Measurements from ENCODE around the gene CCDC197.

The CCDC197 gene

DNA sequence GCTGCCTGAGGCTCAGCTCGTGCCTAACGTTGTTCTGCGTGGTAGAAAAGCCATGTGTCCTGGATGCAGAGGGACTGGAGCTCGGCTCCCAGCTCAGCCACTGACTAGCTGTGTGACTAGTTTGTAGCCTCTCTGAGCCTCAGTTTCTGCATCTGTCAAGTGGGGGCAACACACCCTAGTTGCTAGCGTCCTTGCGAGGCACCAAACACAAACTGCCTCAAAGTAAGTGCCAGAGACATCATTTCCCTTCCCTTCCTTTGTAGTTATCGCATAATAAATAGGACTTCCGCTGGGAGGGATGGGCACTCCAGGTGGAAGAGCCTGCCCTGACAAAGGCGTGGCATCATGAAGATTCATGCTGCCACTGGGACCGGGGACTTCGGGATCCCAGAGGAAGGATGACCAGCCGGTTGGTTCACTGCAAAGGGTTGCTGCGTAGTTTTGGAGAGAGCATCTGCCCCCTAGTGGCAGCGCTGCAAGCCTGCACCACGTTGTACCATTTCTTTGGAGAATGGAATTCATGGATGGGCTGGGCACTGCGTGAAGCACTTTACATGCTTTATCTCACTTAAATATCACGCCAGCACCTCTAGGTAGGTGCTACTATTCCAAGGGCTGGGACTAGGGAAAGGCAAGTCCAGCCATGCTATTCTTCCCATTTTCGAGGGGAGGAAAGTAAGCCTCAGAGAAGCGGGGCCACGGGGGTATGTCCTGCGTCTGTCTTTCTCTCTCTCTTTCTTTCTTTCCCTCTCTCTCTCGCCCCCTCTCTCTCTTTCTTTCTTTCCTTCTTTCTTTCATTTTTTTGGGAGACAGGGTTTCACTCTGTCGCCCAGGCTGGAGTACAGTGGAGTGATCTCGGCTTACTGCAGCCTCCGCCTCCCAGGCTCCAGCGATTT is 4.6 kb downstream of the CCDC197 start:
- DNase-seq, result peak; percentile 64 to 67

DNA sequence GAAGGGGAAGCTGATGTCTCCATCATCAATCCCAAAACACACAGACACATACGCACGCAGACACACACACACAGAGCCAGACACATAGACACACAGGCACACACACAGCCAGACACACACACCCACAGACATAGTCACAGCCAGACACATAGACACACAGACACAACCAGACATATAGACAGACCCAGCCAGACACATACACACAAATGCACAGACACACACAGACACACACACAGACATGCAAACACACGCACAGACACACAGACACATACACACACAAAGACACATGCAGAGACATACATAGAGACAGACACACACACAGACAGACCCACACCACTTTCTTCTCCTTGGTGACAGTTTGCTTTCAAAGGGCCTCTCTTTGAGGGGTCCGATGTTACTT is 6.3 kb downstream of the CCDC197 start:
- DNase-seq, result no peak

DNA sequence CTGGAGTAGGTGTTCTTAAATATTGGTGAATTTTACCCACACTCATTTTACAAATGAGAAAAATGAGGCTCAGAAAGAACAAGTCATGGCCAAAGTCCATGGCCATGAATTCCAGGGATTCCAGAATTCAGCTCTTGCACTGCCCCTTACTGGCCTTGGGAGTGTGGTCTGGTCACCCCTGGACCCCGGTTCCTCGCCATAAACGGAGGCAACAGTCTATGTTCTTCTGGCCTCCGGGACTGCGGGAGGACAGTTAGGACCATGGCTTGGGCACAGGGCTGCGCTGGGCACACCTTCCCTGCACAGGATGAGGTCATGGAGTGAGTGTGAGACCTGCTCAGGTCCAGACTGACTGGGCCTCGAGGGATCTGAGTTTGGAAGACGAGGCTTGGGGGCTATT is 6.9 kb downstream of the CCDC197 start:
- DNase-seq, result no peak

DNA sequence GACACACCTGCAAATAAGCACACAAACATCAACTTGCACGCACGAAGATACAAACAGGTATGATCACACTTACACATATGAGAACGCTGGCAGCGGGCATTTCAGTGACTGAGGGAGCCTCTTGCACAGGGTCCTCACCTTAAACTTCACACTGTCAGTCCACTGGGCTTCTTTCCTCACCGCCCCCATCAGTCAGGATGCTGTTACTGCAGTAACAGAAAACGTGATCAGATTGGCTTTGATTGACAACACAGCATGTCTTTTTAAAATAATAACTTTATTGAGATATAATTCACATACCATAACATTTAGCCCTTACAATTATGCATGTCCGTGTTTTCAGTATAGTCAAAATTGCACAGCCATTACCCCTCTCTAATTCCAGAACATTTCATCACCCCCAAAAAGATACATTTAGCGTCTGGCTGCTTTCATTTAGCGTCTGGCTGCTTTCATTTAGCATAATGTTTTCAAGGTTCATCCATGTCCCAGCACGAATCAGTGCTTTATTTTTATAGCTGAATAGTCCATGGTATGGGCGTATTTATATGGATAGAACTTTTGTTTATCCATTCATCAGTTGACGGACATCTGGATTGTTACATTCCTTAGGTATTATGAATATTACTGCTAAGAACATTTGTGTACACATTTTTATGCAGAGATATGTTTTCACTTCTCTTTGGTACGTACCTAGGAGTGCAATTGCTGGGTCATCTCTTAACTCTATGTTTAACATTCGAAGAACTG is 8.4 kb downstream of the CCDC197 start:
- DNase-seq, result peak in 1 of 2 donors; percentile 29

DNA sequence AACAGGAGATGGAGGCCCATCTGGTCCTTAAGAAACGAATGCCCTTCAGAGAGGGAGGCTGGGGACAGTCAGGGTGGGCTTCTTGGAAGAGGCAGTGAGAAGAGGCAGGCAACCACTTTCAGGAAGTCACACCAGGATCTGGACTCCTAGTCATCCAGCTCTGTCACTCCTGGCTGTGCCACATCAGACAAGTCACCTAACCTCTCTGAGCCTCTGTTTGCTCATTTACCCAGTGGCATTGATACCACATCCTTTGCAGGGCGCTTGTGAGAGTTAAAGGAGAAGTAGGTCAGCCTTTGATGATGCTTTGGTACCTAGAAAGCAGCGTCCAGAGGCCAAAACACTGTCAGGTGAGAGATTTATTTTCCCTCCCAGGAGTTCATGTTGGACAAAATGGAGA is 11.1 kb downstream of the CCDC197 start:
- DNase-seq, result no peak

DNA sequence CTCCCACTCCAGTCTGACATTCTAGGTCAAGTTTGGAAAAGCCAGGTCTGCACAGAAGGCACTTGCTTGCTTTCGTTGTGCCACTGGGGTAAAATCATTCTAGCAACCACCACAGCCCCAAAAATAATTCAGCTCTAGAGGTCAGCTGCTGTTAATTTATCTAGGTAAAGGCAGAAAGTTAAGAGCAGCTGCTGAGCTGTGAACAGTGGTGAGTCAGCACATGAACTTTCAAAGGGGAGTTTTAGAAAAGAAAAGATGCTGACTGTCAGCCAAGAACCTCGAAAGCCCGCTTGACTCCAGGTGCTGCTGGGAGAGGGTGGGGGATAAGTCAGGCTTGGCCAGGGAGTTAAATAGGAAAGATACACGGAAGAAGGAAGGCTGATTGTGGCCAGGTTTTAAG is 12.7 kb downstream of the CCDC197 start:
- no peak for DNase-seq

DNA sequence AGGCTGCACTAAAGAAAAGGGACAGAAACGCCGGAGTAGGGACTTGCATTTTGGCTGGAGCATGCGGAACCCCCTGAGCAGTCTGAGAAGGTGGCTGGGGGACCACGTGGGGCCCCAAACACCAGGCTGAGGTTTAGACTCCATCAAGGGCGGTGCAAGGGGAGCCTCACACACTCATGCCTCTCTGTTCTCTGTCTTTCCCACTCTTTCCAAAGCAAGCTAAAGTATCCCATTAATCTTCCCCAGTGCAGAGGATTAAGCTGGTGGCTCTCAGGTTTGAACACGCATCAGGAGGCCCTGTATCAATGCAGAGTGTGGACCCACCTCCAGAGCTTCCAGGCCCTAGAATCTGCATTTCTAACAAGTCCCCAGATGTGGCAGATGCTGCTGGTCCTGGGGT is 13.5 kb downstream of the CCDC197 start:
- no peak for DNase-seq

DNA sequence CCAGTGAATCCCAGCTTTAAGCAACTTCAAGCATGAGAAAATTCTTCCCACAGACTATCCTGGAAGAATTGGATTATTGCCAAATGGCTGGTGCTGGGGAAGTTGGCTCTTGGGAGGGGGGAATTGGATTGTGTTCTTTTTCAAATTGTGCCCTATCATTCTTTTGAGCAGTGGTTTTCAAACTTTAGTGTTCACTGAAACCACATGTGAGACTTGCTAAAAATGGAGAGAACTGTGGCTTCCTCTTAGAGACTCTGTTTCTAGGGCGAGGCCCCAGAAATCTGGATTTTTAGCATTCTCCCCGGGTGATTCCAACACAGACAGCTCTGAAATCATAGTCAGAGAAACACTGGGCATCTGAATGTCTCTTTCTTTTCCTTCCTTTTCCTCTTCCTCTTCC is 14.7 kb downstream of the CCDC197 start:
- peak in 1 of 2 donors; percentile 51 for DNase-seq

DNA sequence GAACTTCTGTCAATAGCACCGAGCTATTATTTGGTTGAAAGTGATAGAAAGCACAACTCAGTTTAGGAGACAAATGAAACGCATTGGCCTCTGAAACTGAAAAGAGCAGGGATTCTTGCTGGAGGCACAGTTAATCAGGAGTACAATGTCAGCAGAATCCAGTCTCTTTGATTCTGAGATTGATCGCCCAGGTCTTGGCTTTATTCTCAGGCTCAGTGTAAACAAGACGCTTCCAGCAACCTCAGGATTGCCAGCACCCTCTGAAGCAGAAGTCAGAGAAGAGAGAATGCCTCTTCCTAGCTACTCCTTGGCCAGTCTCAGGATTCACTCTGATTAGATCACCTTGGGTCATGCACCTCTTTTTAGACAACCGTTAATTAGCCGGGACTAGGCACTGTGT is 17.3 kb downstream of the CCDC197 start:
- no peak for DNase-seq

DNA sequence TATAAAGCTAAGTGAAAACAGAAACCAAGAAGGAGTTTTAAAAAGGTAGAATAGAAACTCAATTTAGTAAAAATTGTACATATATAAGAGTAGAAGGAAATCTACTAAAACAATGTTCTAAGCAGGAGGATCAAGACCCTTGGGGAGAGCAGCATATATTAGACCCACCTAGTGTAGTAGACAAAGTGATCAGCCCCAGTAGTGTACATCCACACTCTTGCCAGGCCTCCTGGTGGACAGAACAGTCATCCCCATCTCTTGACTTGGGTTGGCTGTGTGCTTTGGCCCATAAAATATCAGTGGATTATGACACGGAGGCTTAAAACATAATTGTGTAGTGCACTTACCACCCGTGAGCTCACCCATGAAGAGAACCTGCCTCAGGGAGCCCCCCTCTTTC is 18.1 kb downstream of the CCDC197 start:
- no peak for DNase-seq

DNA sequence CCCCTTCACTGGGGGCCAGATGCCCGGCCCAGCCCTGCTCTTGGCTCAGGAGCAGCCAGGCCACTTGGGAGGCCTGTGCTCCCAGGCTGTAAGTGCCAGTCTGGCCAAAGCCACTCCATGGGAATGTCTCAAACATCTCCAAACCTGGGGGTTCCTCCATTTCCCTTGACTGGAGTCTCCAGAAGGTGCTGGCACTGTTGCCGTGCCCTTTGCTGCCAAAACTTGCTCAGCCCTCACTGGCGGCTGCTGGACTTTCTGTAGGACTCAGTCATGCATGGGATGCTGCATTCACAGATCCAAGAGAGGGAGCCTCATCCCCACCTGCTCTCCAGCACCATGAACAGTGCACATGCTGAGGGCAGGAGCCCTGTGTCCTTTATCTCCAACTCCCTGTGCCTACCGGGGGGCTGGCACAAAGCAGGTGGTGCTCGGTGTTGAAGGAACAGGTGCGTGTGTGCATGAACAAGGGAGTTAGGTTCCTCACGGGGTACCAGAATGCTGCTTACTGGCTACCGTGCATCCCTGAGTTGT is 19.4 kb downstream of the CCDC197 start:
- DNase-seq, result no peak

DNA sequence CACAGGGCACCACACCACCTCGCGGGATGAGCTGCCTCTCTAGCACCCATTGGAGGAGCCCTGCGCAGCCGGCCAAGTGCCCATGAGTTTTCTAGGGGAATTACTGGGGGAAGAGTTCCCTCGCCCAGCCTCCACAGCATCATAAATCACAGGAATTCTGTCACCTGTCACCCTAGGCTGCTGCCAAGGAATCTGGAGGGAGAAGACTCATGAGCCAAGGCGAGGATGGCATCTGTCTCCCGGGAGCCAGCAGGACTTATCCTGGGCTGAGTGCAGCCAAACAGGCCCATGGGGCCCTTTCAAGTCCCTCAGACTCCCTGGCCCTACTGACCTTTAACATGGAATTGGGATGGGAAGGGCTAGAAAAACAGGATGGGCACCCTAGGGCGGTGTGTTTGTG is 21.2 kb downstream of the CCDC197 start:
- DNase-seq, result no peak

DNA sequence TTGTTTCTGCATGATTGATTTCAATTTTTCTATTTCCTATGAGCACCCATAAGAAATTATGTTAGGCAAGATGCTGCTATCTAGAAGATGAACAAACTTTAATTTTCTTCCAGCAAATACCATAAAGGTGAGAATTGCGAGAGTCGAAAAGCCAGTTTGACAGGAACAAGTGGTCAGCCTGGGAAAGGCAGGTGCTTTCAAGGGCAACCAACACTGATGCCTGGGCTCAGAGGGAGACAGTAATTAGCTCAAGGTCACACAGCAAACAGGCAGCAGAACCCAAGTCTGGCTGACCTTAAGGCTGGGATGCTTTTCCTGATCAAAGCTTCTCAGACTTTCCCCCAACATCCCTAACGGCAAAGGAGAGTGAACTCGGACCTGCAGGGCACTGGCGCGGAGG is 22.2 kb downstream of the CCDC197 start:
- DNase-seq, result no peak

DNA sequence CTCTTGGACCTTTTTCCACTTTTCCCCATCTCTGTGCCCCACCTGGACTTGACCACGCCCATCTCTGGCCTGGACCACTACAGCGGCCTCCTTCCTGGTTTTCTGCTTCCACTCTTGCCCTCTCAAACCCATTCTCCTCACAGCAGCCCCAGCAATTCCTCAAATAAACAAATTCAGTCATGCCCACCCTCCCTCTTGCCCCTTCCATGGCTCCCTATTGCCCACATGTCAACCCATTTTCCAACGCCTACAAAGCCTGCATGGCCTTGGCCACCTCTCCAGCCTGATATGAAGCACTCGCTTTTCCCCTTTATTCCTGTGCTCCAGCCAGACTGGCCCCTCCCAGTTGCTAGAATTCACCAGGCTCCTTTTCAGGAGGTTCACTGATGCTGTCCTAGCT is 23.2 kb downstream of the CCDC197 start:
- no peak for DNase-seq

DNA sequence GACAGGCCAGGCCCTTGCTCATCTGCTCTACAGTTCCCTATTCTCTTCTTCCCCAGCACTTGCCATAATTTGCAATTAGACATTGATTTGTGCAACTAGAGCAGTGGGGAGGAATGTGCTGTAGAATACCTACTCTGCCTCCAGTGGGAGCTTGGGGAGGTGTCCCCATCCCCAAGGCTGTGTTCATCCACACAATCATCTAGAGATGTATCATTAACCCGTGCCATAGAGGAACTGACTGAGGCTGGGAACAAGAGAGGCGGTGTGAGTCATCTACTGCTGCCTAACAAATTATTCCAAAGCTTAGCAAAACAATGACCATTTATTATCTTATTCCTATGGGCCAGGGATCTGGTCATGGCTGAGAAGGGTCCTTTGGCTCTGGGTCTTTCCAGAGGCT is 23.9 kb downstream of the CCDC197 start:
- no peak for DNase-seq

DNA sequence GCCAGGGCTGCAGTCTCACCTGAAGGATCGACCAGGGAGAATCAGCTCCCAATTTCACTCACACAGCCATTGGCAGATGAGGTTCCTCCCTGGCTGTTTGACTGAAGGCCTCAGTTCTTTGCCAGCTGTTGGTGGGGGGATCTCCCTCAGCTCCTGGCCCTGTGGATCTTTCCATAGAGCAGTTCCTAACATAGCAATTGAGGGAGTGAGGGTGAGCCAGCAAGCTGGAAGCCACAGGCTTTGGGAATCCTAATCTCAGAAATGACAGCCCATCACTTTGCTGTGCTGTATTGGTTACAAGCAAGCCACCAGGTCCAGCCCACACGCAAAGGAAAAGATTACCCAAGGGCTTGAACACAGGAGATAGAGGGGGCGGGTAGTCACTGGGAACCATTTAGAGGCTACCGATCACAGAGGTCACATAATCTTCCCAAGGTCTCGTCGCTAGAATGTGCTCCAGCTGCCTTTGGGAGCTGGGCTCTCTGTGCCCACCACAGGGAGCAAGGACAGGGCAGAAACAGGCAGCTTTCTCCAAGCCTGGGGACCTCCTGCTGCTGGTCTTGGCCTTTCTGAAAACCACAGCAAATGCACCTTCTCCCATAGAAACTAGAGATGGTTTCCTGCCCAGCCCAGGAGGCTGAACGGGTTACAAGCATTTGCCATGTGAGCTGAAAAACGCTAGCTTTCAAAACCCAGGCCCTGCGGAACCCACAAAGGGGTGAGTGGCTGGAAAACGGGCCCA is 24.5 kb downstream of the CCDC197 start:
- no peak for DNase-seq

DNA sequence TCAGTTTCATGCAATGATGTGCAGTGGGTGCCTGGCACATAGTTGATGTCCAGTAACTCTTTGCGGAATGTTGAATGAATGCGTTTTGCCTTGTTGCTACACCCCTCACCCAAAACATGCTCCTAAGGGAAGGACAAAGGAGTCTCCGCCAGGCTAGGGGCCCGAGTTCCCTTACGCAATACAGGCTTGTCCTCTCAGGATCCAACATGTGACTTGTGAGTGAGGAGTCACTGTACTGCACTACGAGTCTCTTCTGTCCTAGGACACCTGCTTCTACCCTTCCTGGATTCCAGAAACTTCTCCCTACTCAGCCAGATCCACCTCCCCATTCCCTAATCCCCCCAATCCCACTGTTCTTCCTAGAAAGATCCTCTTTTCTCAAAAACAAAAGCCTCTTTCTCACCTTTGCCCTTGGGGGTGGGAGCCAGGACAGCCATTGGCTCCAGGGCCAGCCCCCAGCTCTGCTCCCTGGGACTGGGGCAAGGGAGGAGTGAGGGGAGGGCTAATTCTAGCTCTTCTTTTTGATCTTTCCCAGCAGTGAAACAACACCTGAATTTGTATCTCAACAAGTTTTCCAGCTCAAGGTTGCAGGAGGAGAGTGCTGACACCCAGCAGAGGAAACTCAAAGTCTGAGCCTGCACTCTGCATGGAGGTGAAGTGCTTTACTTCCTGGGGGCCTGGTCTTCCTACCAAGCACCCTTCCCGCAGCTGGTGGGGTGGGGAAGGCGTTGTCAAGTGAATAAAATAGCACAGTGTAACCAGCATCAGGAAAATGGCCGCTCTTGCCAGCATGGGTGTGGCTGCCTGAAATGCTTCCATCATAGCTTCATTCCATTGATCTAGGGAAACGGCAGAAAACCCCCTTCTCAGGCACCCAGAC is 25.7 kb downstream of the CCDC197 start:
- DNase-seq, result no peak

DNA sequence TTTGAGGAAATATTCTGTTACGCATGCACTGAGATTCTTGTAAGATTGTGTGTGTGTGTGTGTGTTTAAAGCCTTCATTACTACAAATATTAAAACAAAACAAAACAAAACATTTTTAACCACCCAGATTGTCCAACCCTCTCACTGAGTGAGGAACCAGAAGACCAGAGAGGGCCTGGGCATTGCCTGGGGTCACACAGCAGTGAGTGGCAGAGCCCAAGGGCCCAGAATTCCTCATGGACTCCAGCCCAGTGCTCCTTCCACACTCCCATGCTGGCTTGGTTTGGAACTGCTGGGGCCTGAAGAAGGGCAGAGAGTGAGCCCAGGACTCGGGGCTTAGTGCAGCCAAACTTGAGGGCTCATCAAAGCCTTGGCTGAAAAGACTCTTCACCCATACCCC is 27.4 kb downstream of the CCDC197 start:
- no peak for DNase-seq

DNA sequence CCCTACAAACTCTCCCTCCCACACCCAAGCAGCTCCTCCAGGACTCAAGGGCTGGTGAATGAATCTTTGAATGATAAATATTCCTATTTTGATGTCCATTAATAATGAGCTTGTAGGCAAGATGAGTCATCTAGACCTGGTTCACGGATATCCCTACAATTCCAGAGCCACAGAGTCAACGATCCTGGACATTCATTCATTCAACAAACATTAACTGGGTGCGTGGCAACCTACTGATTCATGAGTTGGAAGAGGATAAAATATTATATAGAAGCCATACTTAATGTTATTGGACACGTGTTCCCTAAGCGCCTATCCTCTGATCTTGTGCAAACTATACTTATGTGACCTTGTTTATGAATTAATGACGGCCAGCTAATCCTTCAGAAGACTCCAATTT is 28.6 kb downstream of the CCDC197 start:
- no peak for DNase-seq

DNA sequence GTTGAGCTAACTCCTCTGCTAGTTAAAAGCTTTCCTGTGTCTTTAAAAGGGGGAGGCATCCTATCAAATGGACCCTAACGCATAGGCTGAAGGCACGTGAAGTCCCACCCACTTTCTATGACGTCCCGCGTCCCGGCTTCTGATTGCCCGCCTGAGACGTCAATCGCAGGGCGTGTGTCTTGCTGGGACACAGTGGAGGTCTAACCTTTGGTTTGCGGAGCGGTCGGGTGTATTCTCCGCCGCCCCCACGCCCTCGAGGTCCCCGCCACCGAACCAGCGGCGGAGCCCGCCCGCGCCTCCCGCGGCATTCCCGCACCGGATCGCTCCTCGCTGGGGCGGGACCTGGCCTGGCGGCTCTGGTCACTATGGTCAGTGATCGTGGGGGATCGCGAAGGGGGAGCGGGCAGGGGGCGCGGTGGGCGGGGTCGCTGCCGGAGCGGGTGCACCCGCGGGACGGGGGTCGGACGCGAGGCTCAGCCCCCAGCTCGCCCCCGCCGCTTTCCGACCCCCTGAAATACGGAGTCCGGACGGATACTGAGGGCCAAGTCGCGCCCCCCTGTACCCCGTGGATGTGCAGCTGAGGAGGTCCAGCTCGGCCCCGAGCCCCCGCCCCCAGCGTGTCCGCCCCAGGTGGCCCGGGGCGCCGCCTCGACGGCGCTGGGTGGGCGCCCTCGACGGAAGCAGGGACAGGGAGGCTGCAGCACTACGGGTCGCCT is 29.2 kb downstream of the CCDC197 start, which contains the start of gene OTUB2:
Gene OTUB2, plus strand, starts transcription at position 168 of the 716 bp plus-strand sequence. Its CDS starts 198 bp downstream, at position 366.
- peak; percentile 98 to 99 for DNase-seq

DNA sequence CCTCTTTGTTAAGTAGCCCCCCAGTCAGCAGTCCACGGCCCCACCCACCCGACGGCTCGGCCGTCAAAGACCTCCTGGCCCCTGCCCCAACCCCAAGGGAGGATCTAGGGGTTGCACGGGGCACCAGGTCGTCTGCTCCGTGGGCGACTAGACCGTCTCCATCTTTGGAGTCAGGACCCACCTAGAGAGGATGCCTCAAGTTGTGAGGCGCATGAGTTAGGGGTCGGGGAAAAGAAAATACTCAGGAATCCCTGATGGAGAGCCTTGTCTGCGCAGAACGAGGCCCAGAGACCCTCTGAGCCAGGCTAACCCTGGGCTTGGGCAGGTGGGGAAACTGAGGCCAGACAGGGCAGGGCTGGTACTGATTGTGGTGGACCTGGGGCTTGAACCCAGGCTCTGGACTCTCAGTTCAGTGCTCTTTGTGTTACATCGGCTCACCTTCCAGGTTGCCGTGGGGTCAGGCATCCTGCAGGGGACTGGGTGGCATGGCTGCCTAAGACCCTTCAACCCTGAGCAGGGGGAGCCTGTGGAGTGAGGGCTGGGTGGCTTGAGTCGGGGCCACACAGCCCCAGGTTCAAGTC is 29.9 kb downstream of the CCDC197 start:
- no peak for DNase-seq

Data from CD4-positive, alpha-beta T cell treated with Interleukin-4 for 1 hour (primary cell).